HepG2 (cell line): ENCODE measurements around the gene TCERG1. TPM values are rescaled to one million over a fixed set of nuclear protein-coding genes. Genes with fewer than 3 reads are reported as not detected.

Source experiments
- BHLHE40 ChIP-seq: IDR thresholded peaks from 2 replicates; pipeline ENCODE4 v1.6.1; 2011; ENCODE audit warnings: low read length, improper control_type of control experiment
- CEBPZ ChIP-seq: IDR thresholded peaks from 2 replicates; pipeline ENCODE4 v1.6.1; 2012; ENCODE audit warnings: low read length, improper control_type of control experiment
- HOXA9 ChIP-seq: sonication (generic); formaldehyde crosslinking; IDR thresholded peaks from 2 replicates; pipeline ENCODE4 v1.8.1; 2022; ENCODE audit warnings: missing genetic modification reagents, mild to moderate bottlenecking, moderate library complexity, borderline replicate concordance
- PAX8 ChIP-seq: sonication (generic); formaldehyde crosslinking; IDR thresholded peaks from 2 replicates; pipeline ENCODE4 v1.8.0; 2022; ENCODE audit warnings: mild to moderate bottlenecking, missing genetic modification reagents, borderline replicate concordance
- SIN3A ChIP-seq: IDR thresholded peaks from 2 replicates; pipeline ENCODE4 v1.6.1; 2011; ENCODE audit warnings: low read depth, mild to moderate bottlenecking, control low read depth, low read length, borderline replicate concordance
- SP140L ChIP-seq: sonication (generic); formaldehyde crosslinking; IDR thresholded peaks from 2 replicates; pipeline ENCODE4 v1.4.0; 2020; ENCODE audit warnings: missing genetic modification reagents, borderline replicate concordance
- SYNCRIP ChIP-seq: fragments of 200-400 bp; formaldehyde crosslinking; IDR thresholded peaks from 2 replicates; pipeline ENCODE4 v1.6.1; 2018; ENCODE audit warnings: mild to moderate bottlenecking, low read depth, low read length; ENCODE audit not compliant: insufficient read depth
- THAP9 ChIP-seq: sonication (generic); formaldehyde crosslinking; IDR thresholded peaks from 2 replicates; pipeline ENCODE4; 2020; ENCODE audit warnings: missing genetic modification reagents, mild to moderate bottlenecking, borderline replicate concordance
- TMF1 ChIP-seq: sonication (generic); formaldehyde crosslinking; IDR thresholded peaks from 2 replicates; pipeline ENCODE4 v1.8.1; 2022; ENCODE audit warnings: low read depth, missing genetic modification reagents
- TP53 ChIP-seq: sonication (generic); formaldehyde crosslinking; conservative IDR thresholded peaks from 2 replicates; pipeline ENCODE4 v1.4.0; 2020; ENCODE audit warnings: missing genetic modification reagents
- U2AF1 ChIP-seq: fragments of 200-400 bp; formaldehyde crosslinking; optimal IDR thresholded peaks from 2 replicates; pipeline ENCODE3; 2017; ENCODE audit warnings: mild to moderate bottlenecking, low read depth, low read length
- WIZ ChIP-seq: sonication (generic); formaldehyde crosslinking; IDR thresholded peaks from 2 replicates; pipeline ENCODE4 v1.5.1; 2020; ENCODE audit warnings: mild to moderate bottlenecking, missing genetic modification reagents
- ZEB1 ChIP-seq: IDR thresholded peaks from 2 replicates; pipeline ENCODE4 v1.6.1; 2012; ENCODE audit warnings: mild to moderate bottlenecking, low read depth, inconsistent platforms; ENCODE audit not compliant: insufficient replicate concordance
- ZFX ChIP-seq: sonication (generic); formaldehyde crosslinking; IDR thresholded peaks from 2 replicates; pipeline ENCODE4 v1.4.0; 2020; ENCODE audit warnings: mild to moderate bottlenecking, low read depth, missing genetic modification reagents, moderate library complexity
- ZNF143 ChIP-seq: sonication (generic); formaldehyde crosslinking; IDR thresholded peaks from 2 replicates; pipeline ENCODE4 v1.4.0; 2020; ENCODE audit warnings: missing genetic modification reagents
- ZNF556 ChIP-seq: sonication (generic); formaldehyde crosslinking; IDR thresholded peaks from 2 replicates; pipeline ENCODE4 v1.4.0; 2020; ENCODE audit warnings: mild to moderate bottlenecking, missing genetic modification reagents, borderline replicate concordance
- ZNF580 ChIP-seq: IDR thresholded peaks from 2 replicates; pipeline ENCODE4 v1.6.1; 2016; ENCODE audit warnings: low read depth, borderline replicate concordance
- polyA plus RNA-seq, 8 experiments: library from polyadenylated mRNA; depleted of rRNA in 3 of 8; stranded (reverse) in 7 of 8; unstranded in 1 of 8; fragments of >200 nt; fragmentation: Illumina TruSeq in 4 of 8; extraction: Trizol in 4 of 8; gene quantifications; 2 replicates each; pipeline versions ENCODE4 v1.2.1 to v1.2.3, GENCODE V29; 2011 to 2016; ENCODE audit warnings: low read depth in 4 of 8, missing spikeins in 1 of 8, mixed read lengths in 1 of 8; ENCODE audit not compliant: insufficient read depth in 1 of 8
- total RNA-seq, 5 experiments: library from RNA; depleted of rRNA; stranded (reverse); fragments of >200 nt; fragmentation: Illumina TruSeq; extraction: Trizol; gene quantifications; 2 replicates each; pipeline ENCODE4 v1.2.3, GENCODE V29; 2016; ENCODE audit warnings: low read depth in 1 of 5
- TF ChIP-seq, protein P1 (sequence below): sonication (generic); formaldehyde crosslinking; IDR thresholded peaks from 2 replicates; pipeline ENCODE4 v1.8.0; 2022; ENCODE audit warnings: mild to moderate bottlenecking, missing genetic modification reagents, borderline replicate concordance
- TF ChIP-seq, protein P2 (sequence below): IDR thresholded peaks from 2 replicates; pipeline ENCODE4 v1.6.1; 2018; ENCODE audit warnings: missing genetic modification reagents

TCERG1 gene
- total and polyA plus RNA-seq, 2 of the 13 experiments (the other 11 are each of a cell fraction or from before 2014, with no cell fraction given) = 71.7 to 86.6 TPM

- TF ChIP-seq PAX8 (CRISPR knock-in tag) = peak; percentile 73; the same call in 1 of the 2 replicates
- TF ChIP-seq BHLHE40 = 0 out of 2 replicates have a peak, but pooled peaks have one; percentile 24
- peak; percentile 75 for TF ChIP-seq TMF1
- TF ChIP-seq ZNF580 (CRISPR knock-in tag) = peak; percentile 52; the same call in 1 of the 2 replicates
- peak; percentile 94; the same call in 1 of the 2 replicates for TF ChIP-seq THAP9 (CRISPR knock-in tag)
- TF ChIP-seq ZNF556 = peak; percentile 70; the same call in 1 of the 2 replicates
- TF ChIP-seq ZNF143 (CRISPR knock-in tag) = peak; percentile 85
- TF ChIP-seq SYNCRIP = no peak
- no peak for TF ChIP-seq SP140L (CRISPR knock-in tag)
- peak; percentile 96 for TF ChIP-seq ZFX
- TF ChIP-seq SIN3A = peak; percentile 47; the same call in 1 of the 2 replicates
- no peak for TF ChIP-seq ZEB1
- no peak for TF ChIP-seq WIZ (CRISPR knock-in tag)
- TF ChIP-seq TP53 (CRISPR knock-in tag) = 0 out of 2 replicates have a peak, but pooled peaks have one; percentile 64
- TF ChIP-seq, protein P1, sequence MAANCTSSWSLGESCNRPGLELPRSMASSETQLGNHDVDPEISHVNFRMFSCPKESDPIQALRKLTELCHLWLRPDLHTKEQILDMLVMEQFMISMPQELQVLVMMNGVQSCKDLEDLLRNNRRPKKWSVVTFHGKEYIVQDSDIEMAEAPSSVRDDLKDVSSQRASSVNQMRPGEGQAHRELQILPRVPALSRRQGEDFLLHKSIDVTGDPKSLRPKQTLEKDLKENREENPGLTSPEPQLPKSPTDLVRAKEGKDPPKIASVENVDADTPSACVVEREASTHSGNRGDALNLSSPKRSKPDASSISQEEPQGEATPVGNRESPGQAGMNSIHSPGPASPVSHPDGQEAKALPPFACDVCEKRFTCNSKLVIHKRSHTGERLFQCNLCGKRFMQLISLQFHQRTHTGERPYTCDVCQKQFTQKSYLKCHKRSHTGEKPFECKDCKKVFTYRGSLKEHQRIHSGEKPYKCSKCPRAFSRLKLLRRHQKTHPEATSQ (CRISPR knock-in tag) = peak; percentile 96; the same call in 1 of the 2 replicates
- TF ChIP-seq, protein P2, sequence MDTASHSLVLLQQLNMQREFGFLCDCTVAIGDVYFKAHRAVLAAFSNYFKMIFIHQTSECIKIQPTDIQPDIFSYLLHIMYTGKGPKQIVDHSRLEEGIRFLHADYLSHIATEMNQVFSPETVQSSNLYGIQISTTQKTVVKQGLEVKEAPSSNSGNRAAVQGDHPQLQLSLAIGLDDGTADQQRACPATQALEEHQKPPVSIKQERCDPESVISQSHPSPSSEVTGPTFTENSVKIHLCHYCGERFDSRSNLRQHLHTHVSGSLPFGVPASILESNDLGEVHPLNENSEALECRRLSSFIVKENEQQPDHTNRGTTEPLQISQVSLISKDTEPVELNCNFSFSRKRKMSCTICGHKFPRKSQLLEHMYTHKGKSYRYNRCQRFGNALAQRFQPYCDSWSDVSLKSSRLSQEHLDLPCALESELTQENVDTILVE (CRISPR knock-in tag) = peak; percentile 66; the same call in 1 of the 2 replicates
- no peak for TF ChIP-seq U2AF1
- TF ChIP-seq HOXA9 (CRISPR knock-in tag) = no peak
- TF ChIP-seq CEBPZ = peak; percentile 93
Measured at GRCh38 chr5:146446861-146447733, at the start of gene TCERG1 (continued).
